ENCODE measurements around the gene TSHZ1.

The TSHZ1 gene

GRCh38 chr18:75249175-75249518 lies 38.5 kb downstream of the TSHZ1 start (continued):
- TF ChIP-seq, protein P1, sequence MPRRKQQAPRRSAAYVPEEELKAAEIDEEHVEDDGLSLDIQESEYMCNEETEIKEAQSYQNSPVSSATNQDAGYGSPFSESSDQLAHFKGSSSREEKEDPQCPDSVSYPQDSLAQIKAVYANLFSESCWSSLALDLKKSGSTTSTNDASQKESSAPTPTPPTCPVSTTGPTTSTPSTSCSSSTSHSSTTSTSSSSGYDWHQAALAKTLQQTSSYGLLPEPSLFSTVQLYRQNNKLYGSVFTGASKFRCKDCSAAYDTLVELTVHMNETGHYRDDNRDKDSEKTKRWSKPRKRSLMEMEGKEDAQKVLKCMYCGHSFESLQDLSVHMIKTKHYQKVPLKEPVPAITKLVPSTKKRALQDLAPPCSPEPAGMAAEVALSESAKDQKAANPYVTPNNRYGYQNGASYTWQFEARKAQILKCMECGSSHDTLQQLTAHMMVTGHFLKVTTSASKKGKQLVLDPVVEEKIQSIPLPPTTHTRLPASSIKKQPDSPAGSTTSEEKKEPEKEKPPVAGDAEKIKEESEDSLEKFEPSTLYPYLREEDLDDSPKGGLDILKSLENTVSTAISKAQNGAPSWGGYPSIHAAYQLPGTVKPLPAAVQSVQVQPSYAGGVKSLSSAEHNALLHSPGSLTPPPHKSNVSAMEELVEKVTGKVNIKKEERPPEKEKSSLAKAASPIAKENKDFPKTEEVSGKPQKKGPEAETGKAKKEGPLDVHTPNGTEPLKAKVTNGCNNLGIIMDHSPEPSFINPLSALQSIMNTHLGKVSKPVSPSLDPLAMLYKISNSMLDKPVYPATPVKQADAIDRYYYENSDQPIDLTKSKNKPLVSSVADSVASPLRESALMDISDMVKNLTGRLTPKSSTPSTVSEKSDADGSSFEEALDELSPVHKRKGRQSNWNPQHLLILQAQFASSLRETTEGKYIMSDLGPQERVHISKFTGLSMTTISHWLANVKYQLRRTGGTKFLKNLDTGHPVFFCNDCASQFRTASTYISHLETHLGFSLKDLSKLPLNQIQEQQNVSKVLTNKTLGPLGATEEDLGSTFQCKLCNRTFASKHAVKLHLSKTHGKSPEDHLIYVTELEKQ (tag by site-specific recombination; IDR thresholded peaks at IDR 0.05; ENCODE audit: borderline replicate concordance): no peak
- TF ChIP-seq ZNF19 (tag by site-specific recombination; IDR thresholded peaks at IDR 0.05; ENCODE audit: low read depth): no peak
- TF ChIP-seq ZNF24 (tag by site-specific recombination; IDR thresholded peaks at IDR 0.05): no peak
- no peak for TF ChIP-seq SP3 (tag by site-specific recombination; IDR thresholded peaks at IDR 0.05)
- TF ChIP-seq ZNF530 (tag by site-specific recombination; IDR thresholded peaks at IDR 0.05; ENCODE audit: low read depth): no peak
- no peak for TF ChIP-seq ZNF660 (tag by site-specific recombination; IDR thresholded peaks at IDR 0.05)
- TF ChIP-seq ZNF776 (tag by site-specific recombination; IDR thresholded peaks at IDR 0.05; ENCODE audit: borderline replicate concordance): no peak

- Histone ChIP-seq H3K27ac (ENCODE audit: extremely low read depth, low read depth, low read length) (no peak overlapping the region), H3K4me3 (ENCODE audit: low read depth, low read length) (no peak overlapping the region), H3K4me1 (ENCODE audit: control insufficient read depth, insufficient read depth, low read length) (peaks cover 36% of the 10 kb centered on the region), H3K36me3 (ENCODE audit: control insufficient read depth in 2 of 2, insufficient read depth in 1 of 2, low read length in 2 of 2) (no peaks in the 10 kb centered on the region), H3K9me3 (ENCODE audit: control insufficient read depth, insufficient read depth, low read depth, low read length) (no peaks in the 10 kb centered on the region)
- ChIA-PET POLR2A (no interaction called here), CTCF (no interaction called here)
- no peak for TF ChIP-seq ZNF747 (tag by site-specific recombination; IDR thresholded peaks at IDR 0.05)
- TF ChIP-seq, protein P2, sequence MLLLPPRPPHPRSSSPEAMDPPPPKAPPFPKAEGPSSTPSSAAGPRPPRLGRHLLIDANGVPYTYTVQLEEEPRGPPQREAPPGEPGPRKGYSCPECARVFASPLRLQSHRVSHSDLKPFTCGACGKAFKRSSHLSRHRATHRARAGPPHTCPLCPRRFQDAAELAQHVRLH (tag by site-specific recombination; IDR thresholded peaks at IDR 0.05): 0 out of 2 replicates have a peak, but pooled peaks have one; percentile 11
- peak; percentile 92 for TF ChIP-seq ZFHX2 (tag by site-specific recombination; conservative IDR thresholded peaks at IDR 0.05)
- peak; percentile 17; the same call in 1 of the 2 replicates for TF ChIP-seq ZNF398 (tag by site-specific recombination; IDR thresholded peaks at IDR 0.05)
- TF ChIP-seq EGR2 (tag by site-specific recombination; IDR thresholded peaks at IDR 0.05; ENCODE audit: low read depth): peak; percentile 60
- TF ChIP-seq ZNF16 (tag by site-specific recombination; IDR thresholded peaks at IDR 0.05; ENCODE audit: low read depth): no peak
- peak; percentile 72 for TF ChIP-seq GLIS2 (tag by site-specific recombination; IDR thresholded peaks at IDR 0.05)
- TF ChIP-seq KLF9 (tag by site-specific recombination; IDR thresholded peaks at IDR 0.05; ENCODE audit: low read depth): 0 out of 2 replicates have a peak, but pooled peaks have one; percentile 20
These were observed 39.3 kb downstream of the TSHZ1 start for GRCh38 chr18:75249672-75250470.

DNA sequence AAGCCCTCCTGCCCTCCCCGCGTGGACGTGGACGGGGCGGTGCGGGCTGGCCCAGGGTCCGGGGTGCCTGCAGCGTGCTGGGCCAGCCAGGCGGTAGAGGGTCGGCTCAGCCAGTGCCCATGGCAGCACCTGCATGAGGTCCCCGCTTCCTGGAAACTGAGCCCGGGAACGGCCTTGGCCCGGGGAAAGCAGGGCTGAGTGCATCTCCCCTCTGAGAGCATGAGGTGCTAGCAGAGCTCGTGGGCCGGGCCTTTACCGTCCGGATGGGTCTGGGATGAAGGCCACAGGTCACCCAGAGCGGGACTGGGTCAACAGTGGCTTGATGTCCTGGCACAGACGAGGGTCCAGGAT lies 39.8 kb downstream of the TSHZ1 start:
- Histone ChIP-seq H3K4me1 (ENCODE audit: control insufficient read depth, insufficient read depth, low read length) (peaks cover 36% of the 10 kb centered on the region), H3K27ac (ENCODE audit: extremely low read depth, low read depth, low read length) (no peak overlapping the region), H3K36me3 (ENCODE audit: control insufficient read depth in 2 of 2, insufficient read depth in 1 of 2, low read length in 2 of 2) (no peaks in the 10 kb centered on the region), H3K9me3 (ENCODE audit: control insufficient read depth, insufficient read depth, low read depth, low read length) (no peaks in the 10 kb centered on the region), H3K4me3 (ENCODE audit: low read depth, low read length) (no peak overlapping the region)
- TF ChIP-seq OSR2 (tag by site-specific recombination; IDR thresholded peaks at IDR 0.05) (no peak), ZNF202 (tag by site-specific recombination; IDR thresholded peaks at IDR 0.05; ENCODE audit: borderline replicate concordance) (peak; percentile 76; the same call in 1 of the 2 replicates), ZNF157 (tag by site-specific recombination; IDR thresholded peaks at IDR 0.05) (no peak), SP2 (tag by site-specific recombination; IDR thresholded peaks at IDR 0.05) (no peak), ZNF132 (tag by site-specific recombination; IDR thresholded peaks at IDR 0.05; ENCODE audit: borderline replicate concordance) (no peak), ZNF404 (tag by site-specific recombination; IDR thresholded peaks at IDR 0.05) (no peak)
- TF ChIP-seq, protein P3, sequence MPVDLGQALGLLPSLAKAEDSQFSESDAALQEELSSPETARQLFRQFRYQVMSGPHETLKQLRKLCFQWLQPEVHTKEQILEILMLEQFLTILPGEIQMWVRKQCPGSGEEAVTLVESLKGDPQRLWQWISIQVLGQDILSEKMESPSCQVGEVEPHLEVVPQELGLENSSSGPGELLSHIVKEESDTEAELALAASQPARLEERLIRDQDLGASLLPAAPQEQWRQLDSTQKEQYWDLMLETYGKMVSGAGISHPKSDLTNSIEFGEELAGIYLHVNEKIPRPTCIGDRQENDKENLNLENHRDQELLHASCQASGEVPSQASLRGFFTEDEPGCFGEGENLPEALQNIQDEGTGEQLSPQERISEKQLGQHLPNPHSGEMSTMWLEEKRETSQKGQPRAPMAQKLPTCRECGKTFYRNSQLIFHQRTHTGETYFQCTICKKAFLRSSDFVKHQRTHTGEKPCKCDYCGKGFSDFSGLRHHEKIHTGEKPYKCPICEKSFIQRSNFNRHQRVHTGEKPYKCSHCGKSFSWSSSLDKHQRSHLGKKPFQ (tag by site-specific recombination; IDR thresholded peaks at IDR 0.05): no peak
- ChIA-PET POLR2A (no interaction called here), CTCF (no interaction called here)

All from HEK293 (cell line).